ENCODE measurements around the gene PROSER3. TPM values are rescaled to one million over a fixed set of nuclear protein-coding genes. Genes with fewer than 3 reads are reported as not detected.

The PROSER3 gene
- total RNA-seq, 2 donors from 2014 or later = 7.3 to 14.2 TPM

- ATAC-seq (no peak), DNase-seq (peak in 2 of 4 donors; percentile 49 to 50)
- Histone ChIP-seq H3K4me1 (peaks cover 29% of the 10 kb centered on the region), H3K4me3 (peak within 1 kb of the TSS in 1 of 2 donors; percentile 74), H3K27me3 (no peaks in the 10 kb centered on the region), H3K9me3 (no peaks in the 10 kb centered on the region), H3K27ac (peak within 1 kb of the TSS; percentile 77 to 94 (median 90)), H3K36me3 (replicated peaks in 1 of 2; ENCODE audit: insufficient read depth in 1 of 2, low read depth in 2 of 2) (peaks cover 0 to 7% of the 10 kb centered on the region in 2 donors)
- 29 to 38% methylated on average over 10 to 50 of the region's 52 CpGs for WGBS, 2 donors
- TF ChIP-seq POLR2A (IDR thresholded peaks at IDR 0.05) = peak in 2 of 3 donors; percentile 57 to 63
- no peak for TF ChIP-seq CTCF (IDR thresholded peaks at IDR 0.05)
- intact Hi-C loops (cut with DNase I) = no loop called here
Measured at GRCh38 chr19:35756377-35757230, 1.4 kb upstream of the PROSER3 start, which contains the start of gene HSPB6. Gene HSPB6 (minus strand): TSS chr19:35757029. CDS start chr19:35757008, 21 bp downstream.

GRCh38 chr19:35757231-35757748 is 686 bp upstream of the PROSER3 start:
- ATAC-seq (peak; percentile 5), DNase-seq (peak; percentile 59 to 76 (median 70))
- Histone ChIP-seq H3K4me1 (peaks cover 29% of the 10 kb centered on the region), H3K4me3 (no peak overlapping the region), H3K9me3 (no peaks in the 10 kb centered on the region), H3K27ac (peak overlapping the region; percentile 77 to 94 (median 90)), H3K27me3 (no peaks in the 10 kb centered on the region), H3K36me3 (replicated peaks in 1 of 2; ENCODE audit: insufficient read depth in 1 of 2, low read depth in 2 of 2) (peaks cover 0 to 9% of the 10 kb centered on the region in 2 donors)
- no peak for TF ChIP-seq POLR2A (IDR thresholded peaks at IDR 0.05)
- no peak for TF ChIP-seq CTCF (IDR thresholded peaks at IDR 0.05)
- intact Hi-C loops (cut with DNase I) = no loop called here
- 14 to 17% methylated on average over 18 to 19 of the region's 19 CpGs for whole genome bisulfite sequencing, 2 donors

- no peak for ATAC-seq
- Histone ChIP-seq H3K9me3 (no peaks in the 10 kb centered on the region), H3K36me3 (replicated peaks in 1 of 2; ENCODE audit: insufficient read depth in 1 of 2, low read depth in 2 of 2) (peaks cover 0 to 5% of the 10 kb centered on the region in 2 donors), H3K27me3 (no peaks in the 10 kb centered on the region), H3K27ac (no peak overlapping the region), H3K4me1 (peaks cover 29% of the 10 kb centered on the region), H3K4me3 (no peak overlapping the region)
- intact Hi-C loops (cut with DNase I) = no loop called here
- TF ChIP-seq POLR2A (IDR thresholded peaks at IDR 0.05) (no peak), CTCF (IDR thresholded peaks at IDR 0.05) (no peak)
- 93 to 100% methylated on average over 2 of the region's 2 CpGs for WGBS, 2 donors
- DNase-seq = no peak
Measured at GRCh38 chr19:35759697-35760096, 1.7 kb downstream of the PROSER3 start.

GRCh38 chr19:35760711-35761349 is 2.9 kb downstream of the PROSER3 start:
- Histone ChIP-seq H3K27ac (no peak overlapping the region), H3K4me3 (no peak overlapping the region), H3K36me3 (replicated peaks in 1 of 2; ENCODE audit: insufficient read depth in 1 of 2, low read depth in 2 of 2) (peaks cover 0 to 7% of the 10 kb centered on the region in 2 donors), H3K4me1 (peaks cover 29% of the 10 kb centered on the region), H3K9me3 (no peaks in the 10 kb centered on the region), H3K27me3 (no peaks in the 10 kb centered on the region)
- WGBS, 2 donors = 92 to 96% methylated on average over 4 of the region's 4 CpGs
- intact Hi-C loops (cut with DNase I) = no loop called here
- no peak for TF ChIP-seq CTCF (IDR thresholded peaks at IDR 0.05)
- DNase-seq (no peak), ATAC-seq (no peak)

Measured in body of pancreas (tissue), 4 donors.